HG02571 (cell line): ENCODE data around the gene FLRT1.
"Not testable (repeated sequence)": the region's sequence is repeated elsewhere in the genome, so short reads cannot be mapped to it uniquely, and the experiment has no call there.

Experiments used
- ATAC-seq: cut with Tn5 transposase; IDR thresholded peaks from one replicate; pipeline ENCODE4 v1.9.1; 2021; ENCODE audit warnings: mild to moderate bottlenecking, moderate library complexity; ENCODE audit not compliant: unreplicated experiment

Gene FLRT1

DNA sequence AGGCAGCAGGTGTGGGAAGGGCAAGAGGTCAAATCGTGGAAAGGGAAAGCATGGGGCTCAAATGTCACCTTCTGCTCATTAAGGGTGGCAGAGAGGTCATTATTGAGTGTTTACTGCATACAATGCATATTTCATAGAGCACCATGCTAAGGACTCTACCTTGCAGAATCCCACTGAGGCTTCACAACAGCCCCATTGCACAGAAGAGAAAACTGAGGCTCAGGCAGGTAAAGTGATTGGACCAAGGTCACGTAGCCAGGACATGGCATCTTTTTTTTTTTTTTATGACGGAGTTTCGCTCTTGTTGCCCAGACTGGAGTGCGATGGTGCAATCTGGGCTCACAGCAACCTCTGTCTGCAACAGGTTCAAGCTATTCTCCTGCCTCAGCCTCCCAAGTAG, 7.8 kb downstream of the FLRT1 start:
- no peak for ATAC-seq

DNA sequence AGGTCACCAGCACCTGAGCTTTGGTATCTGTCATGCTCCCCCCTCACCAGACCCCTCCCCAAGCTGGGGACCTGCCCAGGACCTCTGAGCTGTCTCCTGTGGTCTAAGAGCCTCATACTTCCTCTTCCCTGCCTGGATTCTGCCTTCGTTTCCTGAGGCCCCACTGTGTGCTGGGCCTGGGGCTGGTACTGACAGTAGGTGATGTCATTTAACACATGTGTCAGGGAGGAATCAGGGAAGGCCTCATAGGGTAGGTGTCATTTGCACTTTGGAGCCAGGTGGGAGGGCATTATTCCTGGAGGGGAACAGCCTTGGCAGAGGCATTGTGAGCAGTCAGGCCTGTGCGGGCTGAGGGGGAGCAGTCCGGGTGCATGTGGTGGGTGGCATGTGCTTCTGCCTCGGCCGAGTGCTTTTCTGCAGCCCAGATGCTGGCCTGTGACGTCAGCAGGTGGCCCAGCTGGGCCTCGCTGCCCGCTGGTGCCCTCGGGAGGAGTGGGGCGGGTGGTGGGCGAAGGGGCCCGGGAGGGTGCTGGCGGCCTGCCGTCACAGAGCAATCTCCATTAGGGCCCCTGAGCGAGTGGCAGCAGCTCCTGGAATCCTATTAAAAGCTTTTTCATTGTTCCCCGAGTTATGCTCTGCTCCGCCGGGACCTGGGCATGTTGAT, 9.1 kb downstream of the FLRT1 start:
- no peak for ATAC-seq

DNA sequence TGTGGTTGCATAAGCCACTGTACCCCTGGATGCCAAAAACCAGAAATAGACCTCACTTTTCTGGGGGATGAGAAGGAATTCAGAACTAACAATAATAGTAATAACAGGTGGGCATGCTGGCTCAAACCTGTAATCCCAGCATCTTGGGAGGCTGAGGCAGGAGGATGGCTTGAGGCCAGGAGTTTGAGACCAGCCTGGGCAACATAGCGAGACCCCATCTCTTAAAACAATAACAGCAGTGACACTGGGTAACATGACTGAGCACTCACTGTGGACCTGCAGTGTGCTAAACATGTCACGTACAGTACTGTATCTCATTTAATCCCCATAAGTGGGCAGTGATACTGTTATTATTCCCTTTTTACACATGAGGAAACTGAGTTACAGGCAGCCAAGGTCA, 10.0 kb downstream of the FLRT1 start:
- no peak for ATAC-seq

DNA sequence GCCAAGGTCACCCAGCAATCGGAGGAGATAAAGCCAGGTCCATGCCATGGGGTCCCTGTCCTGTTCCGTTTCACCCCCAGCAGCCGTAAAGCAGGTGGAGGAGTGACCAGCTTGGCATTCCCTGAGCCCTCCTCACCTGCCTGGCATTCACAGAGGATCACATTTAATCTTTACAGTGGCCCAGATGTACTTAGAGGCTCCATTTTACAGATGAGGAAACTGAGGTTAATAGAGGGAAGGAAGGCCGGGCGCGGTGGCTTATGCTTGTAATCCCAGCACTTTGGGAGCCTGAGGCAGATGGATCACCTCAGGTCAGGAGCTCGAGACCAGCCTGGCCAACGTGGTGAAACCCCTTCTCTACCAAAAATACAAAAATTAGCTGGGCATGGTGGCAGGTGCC, 11.6 kb downstream of the FLRT1 start:
- not testable (repeated sequence) for ATAC-seq

DNA sequence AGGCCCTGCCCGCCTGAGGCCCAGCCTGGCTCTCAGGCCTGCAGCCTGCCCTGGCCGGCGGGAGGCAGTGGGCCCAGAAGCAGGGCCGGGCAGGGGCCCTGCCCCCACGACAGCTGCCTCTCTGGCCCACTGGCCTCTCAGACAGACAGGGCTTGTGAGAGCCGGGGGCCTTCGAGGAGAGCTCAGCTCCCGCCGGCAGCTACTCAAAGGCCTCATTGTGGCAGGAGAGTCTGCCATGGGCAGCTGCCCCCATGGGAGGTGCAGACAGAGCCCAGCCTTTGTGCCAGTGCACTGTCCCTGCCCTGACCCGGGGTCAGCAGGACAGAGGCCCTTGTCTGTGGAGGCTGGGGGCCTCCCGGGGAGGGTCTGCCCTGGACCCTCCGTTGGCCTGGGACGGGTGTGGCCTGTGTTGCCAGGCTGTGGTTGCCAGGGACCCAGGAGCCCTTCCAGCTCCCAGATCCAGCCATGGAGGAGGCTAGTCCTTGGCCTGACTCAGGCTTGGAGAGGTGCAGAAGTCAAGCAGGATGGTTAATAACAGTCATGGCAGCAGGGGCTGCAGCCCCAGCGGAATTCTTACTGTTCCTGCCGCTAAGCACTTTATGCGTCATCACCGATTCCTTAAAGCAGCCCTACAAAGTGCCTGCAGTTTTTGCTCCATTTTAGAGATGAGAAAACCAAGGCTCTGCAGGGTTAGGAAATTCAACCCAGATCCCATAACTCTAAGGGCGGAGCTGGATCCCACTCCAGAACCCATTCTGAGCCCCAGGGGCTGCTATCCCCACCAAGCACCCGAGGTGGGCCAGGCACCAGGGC, 12.5 kb downstream of the FLRT1 start:
- no peak for ATAC-seq

DNA sequence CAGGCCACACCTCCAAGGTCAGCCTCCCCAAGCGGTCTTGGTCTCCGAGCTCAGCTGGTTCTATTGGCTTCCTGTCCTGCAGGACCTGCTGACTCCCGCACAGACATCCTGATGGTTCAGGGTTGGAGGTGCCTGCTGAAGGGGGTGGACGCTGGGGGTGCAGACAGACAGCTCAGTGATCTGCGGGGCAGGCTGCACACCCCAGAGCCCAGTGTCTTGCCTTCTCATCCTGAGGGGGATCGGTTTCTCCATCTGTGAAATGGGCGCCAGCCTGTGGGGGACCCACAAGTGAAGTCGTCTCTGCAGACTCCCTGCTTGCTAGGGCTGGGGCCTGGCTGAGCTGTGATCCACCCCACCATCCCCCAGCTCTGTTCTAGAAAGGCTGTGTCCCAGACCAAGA, 13.8 kb downstream of the FLRT1 start:
- ATAC-seq, result no peak

DNA sequence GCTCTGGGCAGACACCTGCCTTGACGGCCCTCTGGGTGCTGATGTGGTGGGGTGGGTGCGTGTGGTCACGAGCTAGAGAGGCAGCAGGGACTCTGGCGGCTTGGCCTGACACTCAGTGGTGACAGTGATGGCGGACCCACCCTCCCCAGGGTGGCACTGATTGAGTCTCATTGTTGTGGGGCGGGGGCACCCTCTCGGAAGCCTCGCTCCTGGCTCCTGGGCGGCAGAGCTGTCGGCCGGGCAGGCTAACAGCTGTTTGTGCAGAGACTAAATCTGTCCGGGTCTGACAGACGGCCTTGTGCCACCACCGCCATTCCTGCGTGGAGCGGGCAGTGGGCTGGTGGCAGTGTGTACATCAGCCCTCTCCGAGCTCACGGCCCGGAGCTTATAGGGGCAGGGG, 15.6 kb downstream of the FLRT1 start:
- ATAC-seq, result no peak

DNA sequence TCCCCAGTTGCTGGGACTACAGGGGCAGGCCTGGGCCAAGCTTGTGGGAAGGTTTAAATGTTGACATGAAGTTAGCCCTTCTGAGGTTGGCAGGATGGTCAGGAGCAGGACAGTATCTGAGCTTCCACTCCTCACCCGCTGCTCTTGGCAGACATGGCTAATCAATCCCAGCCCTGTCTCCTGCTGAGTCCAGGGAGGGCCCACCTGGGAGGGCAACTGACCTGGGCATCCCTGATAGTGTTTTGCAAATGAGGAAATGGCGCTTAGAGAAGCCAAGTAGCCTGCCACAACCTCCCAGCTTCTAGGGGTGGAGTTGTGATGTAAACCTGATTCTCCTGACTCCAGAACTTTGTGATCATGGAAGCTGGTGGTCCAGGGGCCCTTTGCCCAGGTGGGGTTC, 16.7 kb downstream of the FLRT1 start:
- ATAC-seq, result no peak

DNA sequence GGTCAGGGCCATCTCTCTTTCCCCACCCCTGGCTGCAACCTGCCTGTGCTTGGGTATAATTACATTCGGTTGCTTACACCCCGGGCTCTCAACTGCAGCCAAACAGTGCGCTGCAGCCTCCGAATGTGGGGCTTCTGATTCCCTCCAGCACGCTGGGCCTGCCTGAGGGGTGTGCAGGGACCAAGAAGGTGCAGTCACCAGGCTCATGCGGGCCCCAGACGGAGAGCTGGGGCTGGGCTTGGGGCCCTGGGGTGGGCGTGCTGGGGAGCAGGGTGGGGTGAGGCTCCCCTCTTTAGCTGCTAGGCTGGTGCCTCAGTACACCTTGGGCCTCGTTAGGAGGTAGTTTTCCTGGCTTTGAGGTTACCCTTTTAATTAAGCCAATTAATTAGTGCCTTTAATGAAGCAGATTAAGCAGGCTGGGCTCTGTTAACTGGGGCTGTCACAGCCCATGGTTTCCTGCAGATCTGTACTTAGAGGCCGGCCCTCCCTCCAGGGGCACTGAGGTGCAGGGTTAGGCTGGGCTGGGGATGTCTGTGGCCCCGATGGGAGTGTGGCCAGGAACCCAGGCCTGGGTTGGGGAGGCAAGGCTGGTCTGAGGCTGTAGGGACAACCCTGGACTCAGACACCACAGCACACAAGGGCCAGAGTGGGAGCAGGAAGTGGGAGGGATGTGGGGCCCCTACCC, 17.3 kb downstream of the FLRT1 start:
- no peak for ATAC-seq

DNA sequence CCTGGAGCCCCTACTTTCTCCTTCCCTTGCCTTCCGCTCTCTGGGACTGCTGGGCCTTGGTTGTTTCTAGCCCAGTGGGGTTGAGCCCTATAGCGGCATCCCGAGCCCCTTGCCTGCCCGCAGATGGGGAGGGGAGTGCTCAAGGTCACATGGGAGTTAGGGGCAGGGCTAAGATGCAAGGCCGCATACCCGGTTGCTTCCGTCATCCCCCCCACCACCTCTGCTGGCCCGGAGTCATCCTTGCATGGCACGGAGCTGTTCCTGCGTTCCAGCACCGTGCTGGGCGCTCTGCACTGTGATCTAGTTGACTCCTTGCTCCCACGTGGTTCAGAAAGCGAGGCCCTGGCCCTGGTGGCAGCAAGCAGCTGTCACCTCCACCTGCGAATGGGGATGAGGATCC, 18.0 kb downstream of the FLRT1 start:
- ATAC-seq, result no peak

DNA sequence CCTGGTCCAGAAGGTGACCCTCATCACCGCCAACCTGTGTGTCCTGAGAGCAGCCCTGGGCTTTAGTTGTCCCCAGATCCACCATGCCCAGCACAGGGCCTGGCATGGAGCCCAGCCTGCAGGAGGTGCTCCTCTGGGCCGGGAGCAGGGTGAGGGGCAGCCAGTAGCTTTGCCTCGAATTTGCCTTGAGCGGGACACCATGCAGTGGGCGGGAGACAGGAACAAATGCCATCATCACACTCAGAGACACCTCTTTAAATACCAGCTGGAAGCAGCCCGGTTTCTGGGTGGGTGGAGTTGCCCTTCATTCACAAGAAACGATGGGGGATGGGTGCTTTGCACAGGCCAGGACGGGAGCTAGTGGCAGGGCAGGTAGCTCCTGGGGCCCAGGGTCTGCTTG, 19.3 kb downstream of the FLRT1 start:
- no peak for ATAC-seq

DNA sequence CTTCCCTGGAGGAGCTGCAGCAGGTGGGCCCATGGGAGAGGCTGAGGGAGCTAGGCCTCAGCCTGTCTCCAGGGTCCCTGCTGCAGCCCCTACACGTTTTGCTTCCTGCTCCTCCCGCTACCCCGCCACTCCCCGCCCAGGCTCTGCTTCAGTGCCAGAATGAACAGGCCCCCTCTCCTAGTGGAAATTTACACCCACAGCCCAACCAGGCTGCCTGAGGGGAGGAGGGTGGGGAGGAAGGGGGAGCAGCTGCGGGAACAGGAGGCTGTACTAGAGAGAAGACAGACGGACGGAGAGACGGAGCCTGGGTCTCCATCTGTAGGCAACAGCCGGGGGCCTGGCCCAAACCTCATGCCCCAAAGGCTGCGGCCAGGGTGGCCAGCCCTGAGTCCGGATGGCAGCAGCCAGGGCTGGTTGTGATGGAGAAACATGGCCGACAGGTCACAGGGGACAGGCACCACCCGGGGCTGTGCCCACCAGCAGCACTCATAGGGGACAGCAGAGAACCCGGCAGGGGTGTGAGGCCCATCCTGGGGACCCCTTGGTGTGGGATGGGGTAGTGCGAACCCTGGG, 20.6 kb downstream of the FLRT1 start:
- no peak for ATAC-seq

DNA sequence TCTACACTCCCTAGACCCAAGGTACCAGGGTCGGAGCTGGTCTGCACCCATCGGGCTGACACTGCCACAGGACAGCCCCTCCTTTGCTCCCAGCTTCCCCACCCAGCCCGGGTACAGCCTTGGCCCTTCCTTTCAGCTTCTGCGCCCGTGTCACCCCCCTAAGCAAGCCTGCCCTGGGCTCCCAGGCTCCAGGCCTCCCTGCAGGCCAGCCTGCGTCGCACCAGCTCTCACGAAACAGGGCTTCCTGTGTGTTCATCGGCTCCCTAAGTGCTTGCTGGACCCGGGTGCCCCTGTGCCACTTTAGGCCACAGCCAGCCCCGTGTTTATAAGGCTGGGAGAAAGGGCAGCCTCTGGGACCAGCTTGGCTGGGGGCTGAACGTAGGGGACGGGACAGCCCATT, 21.1 kb downstream of the FLRT1 start:
- no peak for ATAC-seq

DNA sequence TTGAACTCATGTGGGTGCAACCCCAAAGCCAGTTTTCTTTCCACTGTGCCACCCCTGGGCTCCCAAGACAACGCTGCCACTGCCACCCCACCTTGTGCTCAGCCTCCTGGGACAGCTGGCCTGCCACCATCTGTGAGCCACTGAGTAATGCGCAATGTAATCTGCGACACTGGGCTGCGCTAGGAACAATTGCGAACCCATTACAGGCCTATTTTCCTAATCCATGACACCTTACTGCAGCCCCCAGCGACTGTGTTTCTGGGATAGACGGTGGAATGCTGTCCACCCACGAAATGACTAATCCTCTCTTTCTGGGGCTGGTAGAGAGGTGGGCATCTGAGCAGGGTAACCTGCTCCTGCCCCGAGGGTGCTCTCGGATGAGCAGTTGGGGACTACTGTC, 22.2 kb downstream of the FLRT1 start:
- no peak for ATAC-seq

DNA sequence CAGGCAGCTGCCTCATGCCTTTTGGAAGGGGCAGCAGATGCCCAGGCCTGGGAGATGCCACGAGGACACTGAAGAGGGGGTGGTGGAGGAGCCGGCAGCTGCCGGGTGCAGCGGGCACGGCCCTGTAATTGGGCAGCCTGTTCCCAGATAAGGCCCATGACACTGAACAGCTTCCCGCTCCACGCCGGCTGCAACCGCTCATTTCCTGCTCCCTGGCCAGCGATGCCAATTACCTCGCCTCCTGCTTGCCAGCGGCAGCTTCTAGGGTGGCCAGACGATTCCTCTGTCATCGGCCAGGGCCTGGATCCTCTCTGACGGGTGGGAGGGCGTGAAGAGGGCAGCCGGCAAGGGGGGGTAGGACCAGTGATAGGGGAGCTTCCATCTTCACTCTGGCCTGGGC, 22.8 kb downstream of the FLRT1 start:
- ATAC-seq, result no peak

DNA sequence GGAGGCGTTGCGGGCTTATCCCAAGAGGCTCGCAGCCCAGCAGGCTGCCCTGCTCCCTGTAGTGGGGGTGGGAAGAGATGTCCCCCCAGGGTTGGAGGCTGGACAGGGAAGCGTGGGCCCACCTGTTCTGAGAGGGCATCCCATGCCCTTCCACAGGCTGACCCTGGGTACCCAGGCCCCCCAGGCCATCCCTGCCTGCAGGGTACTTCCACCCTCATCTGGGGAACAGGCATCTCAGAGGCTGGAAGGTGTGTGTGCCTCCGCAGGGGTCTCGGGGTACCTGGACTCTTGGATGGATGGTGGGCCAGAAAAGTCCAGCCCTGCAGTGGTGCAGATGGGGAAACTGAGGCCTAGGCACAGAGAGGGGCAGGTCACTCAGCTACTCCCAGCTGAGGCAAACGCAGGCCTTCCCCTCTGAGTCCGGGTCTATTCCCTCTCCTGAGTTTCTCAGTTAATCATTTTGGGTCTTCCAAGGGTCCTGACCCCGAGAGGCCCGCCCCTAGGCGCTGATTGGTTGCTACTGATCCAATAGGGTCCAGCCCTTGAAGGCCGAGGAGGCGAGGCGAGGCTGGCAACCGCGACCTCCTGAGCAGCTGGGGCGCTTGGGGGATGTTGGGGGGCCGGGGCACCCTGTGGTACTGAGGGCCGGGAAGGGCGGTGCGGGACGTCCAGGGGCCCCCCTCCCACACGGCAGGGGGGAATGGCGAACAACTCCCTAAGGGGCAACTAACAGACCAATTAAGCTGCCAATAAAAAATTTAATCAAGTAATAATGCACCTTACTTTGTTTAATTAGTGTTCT, 23.8 kb downstream of the FLRT1 start:
- no peak for ATAC-seq

DNA sequence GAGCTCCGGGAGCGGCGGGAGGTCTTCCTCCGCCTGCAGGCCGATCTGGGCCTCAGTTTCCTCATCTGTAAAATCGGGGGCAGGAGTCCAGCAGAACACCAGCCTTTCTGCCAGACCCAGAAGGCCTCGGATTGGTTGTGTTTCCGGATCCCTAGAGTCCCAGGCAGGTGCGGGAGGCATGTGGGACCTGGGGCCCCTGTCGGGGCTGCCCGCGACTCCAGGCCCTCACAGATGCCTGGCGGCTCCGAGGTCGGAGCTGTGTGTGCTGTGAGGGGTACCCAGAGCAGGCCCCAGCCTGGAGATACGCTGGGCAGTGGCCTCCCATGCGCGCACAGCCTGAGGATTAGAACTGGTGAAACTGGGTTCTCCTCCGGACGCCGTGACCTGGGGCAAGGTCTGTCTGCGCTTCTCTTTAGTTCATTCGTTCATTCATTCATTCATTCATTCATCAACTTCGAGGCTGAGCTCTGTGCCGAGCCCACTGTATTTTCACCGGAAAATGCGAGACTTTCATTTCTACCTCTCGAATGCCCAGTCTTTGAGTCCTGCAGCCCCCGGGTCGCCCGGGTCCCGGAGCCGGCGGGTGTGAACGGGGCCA, 24.6 kb downstream of the FLRT1 start:
- ATAC-seq, result no peak

DNA sequence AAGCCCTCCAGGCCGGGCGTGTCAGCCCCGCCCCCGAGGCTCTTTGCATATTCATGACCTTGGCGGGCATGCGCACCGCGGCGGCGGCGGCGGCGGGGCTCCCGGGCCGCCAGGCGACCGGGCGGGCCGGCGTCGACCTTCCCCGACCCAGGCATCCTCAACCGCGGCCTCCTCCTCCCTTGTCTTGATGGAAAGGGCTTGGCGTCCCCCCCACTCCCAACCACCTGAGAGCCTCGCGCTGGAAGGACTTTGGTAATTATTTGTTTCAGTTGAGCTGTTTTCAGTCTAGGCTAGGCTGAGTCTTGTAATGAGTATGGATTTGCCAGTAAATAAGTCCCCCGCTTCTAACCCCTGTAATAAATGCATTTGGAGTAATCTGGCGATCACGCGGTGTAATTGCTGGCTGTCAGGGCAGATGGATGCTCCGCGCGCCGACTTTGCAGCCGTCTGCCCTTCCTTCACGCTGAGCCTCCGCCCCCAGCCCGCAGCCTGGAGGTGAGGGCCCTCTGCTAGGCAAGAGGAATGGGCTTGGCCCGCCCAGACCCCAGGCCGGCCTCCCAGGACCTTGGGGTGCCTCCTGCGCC, 25.2 kb downstream of the FLRT1 start:
- no peak for ATAC-seq

DNA sequence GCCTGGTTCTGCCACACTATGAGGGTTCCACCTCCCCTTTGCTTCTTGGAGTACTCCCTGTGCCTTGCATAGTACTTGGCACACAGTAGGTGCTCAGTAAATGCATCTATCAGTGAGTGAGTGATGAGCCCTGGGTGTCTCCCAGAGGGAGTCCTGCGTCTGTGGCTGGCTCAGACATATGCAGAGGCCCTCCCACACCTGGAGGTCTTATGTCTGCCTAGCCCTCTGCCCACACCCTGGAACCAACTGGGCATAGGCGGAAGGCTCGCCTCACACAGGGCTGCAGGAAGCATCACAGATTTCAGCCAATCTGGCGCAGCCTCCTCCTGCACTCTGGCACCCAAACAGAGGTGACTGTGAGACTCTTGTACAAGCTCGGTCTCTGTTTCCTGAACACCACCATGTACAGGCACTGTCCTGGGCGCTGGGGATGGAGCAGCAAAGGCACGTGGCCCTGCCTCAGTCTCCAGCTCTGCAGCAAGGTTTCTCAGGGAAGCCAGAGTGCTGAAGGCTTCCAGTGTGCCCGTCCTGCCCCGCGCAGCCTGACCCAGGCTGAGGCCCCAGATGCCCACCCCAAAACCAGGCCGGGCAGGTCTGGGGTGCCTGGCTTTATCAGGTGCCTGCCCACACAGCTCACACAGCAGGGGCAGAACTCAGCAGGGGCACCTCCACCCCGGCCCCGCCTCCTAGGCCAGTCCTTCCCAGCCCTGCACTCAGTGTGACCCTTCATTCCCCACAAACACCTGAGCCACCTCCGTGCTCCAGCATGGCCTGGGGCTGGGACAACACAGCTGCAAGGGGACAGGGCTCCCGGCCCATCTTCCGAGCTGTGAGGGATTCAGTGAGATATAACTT, 26.7 kb downstream of the FLRT1 start:
- ATAC-seq, result no peak
